ENCODE data around the gene PODN.

Gene PODN

GRCh38 chr1:53076721-53077598 lies 14.9 kb downstream of the PODN start:
- TF ChIP-seq, protein P1, sequence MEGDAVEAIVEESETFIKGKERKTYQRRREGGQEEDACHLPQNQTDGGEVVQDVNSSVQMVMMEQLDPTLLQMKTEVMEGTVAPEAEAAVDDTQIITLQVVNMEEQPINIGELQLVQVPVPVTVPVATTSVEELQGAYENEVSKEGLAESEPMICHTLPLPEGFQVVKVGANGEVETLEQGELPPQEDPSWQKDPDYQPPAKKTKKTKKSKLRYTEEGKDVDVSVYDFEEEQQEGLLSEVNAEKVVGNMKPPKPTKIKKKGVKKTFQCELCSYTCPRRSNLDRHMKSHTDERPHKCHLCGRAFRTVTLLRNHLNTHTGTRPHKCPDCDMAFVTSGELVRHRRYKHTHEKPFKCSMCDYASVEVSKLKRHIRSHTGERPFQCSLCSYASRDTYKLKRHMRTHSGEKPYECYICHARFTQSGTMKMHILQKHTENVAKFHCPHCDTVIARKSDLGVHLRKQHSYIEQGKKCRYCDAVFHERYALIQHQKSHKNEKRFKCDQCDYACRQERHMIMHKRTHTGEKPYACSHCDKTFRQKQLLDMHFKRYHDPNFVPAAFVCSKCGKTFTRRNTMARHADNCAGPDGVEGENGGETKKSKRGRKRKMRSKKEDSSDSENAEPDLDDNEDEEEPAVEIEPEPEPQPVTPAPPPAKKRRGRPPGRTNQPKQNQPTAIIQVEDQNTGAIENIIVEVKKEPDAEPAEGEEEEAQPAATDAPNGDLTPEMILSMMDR (IDR thresholded peaks at IDR 0.05; ENCODE audit: low read depth, low read length, missing control alignments): no peak
- H3K4me3 ChIP-seq (ENCODE audit: low read depth, low read length): no peak overlapping the region
- no peak for DNase-seq (ENCODE audit: low read depth)

DNA sequence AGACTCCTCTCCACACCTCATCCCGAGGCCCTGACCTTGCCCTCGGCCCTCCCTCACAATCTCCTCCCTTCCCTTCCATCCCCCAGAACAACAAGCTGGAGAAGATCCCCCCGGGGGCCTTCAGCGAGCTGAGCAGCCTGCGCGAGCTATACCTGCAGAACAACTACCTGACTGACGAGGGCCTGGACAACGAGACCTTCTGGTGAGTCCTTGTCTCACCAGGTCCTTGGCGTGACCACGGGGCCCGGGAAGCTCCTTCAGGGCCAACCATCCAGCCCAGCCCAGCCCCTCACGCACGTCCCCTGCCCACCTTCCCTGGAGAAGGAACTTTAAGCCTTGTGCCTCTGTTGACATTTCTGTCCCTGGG lies 15.6 kb downstream of the PODN start:
- no peak for DNase-seq (ENCODE audit: low read depth)
- TF ChIP-seq, protein P1 (IDR thresholded peaks at IDR 0.05; ENCODE audit: low read depth, low read length, missing control alignments): no peak
- no peak overlapping the region for H3K4me3 ChIP-seq (ENCODE audit: low read depth, low read length)

DNA sequence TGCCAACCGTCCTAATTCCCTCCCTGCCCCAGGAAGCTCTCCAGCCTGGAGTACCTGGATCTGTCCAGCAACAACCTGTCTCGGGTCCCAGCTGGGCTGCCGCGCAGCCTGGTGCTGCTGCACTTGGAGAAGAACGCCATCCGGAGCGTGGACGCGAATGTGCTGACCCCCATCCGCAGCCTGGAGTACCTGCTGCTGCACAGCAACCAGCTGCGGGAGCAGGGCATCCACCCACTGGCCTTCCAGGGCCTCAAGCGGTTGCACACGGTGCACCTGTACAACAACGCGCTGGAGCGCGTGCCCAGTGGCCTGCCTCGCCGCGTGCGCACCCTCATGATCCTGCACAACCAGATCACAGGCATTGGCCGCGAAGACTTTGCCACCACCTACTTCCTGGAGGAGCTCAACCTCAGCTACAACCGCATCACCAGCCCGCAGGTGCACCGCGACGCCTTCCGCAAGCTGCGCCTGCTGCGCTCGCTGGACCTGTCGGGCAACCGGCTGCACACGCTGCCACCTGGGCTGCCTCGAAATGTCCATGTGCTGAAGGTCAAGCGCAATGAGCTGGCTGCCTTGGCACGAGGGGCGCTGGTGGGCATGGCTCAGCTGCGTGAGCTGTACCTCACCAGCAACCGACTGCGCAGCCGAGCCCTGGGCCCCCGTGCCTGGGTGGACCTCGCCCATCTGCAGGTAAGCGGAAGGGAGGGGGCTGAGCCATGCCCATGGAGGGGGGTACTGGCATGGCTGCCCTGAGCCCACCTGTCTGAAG lies 16.5 kb downstream of the PODN start:
- H3K4me3 ChIP-seq (ENCODE audit: low read depth, low read length): no peak overlapping the region

GRCh38 chr1:53079251-53079650 lies 17.2 kb downstream of the PODN start:
- no peak overlapping the region for H3K4me3 ChIP-seq (ENCODE audit: low read depth, low read length)
- DNase-seq (ENCODE audit: low read depth): no peak
- TF ChIP-seq, protein P1 (IDR thresholded peaks at IDR 0.05; ENCODE audit: low read depth, low read length, missing control alignments): no peak

More for the DNA sequence above, 16.5 kb downstream of the PODN start:
- DNase-seq (ENCODE audit: low read depth): no peak
- TF ChIP-seq, protein P1 (IDR thresholded peaks at IDR 0.05; ENCODE audit: low read depth, low read length, missing control alignments): no peak

DNA sequence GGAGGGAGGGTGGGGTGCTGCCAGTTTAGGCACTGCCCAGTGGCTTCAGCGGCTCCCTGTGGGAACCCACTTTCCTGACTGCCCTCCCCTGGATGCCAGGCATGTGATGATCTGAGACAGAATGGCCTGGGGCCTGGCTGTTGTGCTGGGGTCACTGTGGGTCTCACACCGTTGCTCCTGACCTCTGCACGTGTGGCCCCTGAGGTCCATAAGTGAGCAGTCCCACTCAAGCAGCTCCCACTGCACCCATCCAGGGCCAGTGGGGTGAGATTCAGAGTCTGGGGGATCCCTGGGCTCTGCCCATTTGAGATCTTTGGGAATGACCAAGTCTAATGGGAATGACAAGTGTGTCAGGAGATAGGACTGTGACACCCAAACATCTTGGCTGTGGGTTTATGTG lies 18.0 kb downstream of the PODN start:
- TF ChIP-seq, protein P1 (IDR thresholded peaks at IDR 0.05; ENCODE audit: low read depth, low read length, missing control alignments): no peak

GRCh38 chr1:53080769-53081168 lies 18.8 kb downstream of the PODN start:
- TF ChIP-seq, protein P1 (IDR thresholded peaks at IDR 0.05; ENCODE audit: low read depth, low read length, missing control alignments): no peak
- DNase-seq (ENCODE audit: low read depth): no peak
- H3K4me3 ChIP-seq (ENCODE audit: low read depth, low read length): no peak overlapping the region

More for the DNA sequence above, 18.0 kb downstream of the PODN start:
- H3K4me3 ChIP-seq (ENCODE audit: low read depth, low read length): no peak overlapping the region
- DNase-seq (ENCODE audit: low read depth): no peak
